ENCODE measurements around the gene RIC3.

The RIC3 gene

GRCh38 chr11:8096575-8096974 lies 72.2 kb downstream of the RIC3 start:
- no peak for TF ChIP-seq RARB (CRISPR knock-in tag; IDR thresholded peaks at IDR 0.05)
- no peak for TF ChIP-seq TCF4 (CRISPR knock-in tag; IDR thresholded peaks at IDR 0.05; ENCODE audit: borderline replicate concordance)
- no peak for TF ChIP-seq PPARA (CRISPR knock-in tag; IDR thresholded peaks at IDR 0.05; ENCODE audit: borderline replicate concordance)
- no peak for TF ChIP-seq ZC3H10 (CRISPR knock-in tag; IDR thresholded peaks at IDR 0.05)
- TF ChIP-seq ISL1 (CRISPR knock-in tag; IDR thresholded peaks at IDR 0.05) = no peak
- no peak for TF ChIP-seq GLIS3 (CRISPR knock-in tag; IDR thresholded peaks at IDR 0.05)
- TF ChIP-seq ZNF565 (CRISPR knock-in tag; conservative IDR thresholded peaks at IDR 0.05; ENCODE audit: low read depth) = no peak
- TF ChIP-seq POU6F1 (CRISPR knock-in tag; IDR thresholded peaks at IDR 0.05; ENCODE audit: borderline replicate concordance, low read depth) = no peak
- no peak for TF ChIP-seq CREB5 (CRISPR knock-in tag; IDR thresholded peaks at IDR 0.05; ENCODE audit: low read depth)
- TF ChIP-seq SNAI2 (CRISPR knock-in tag; IDR thresholded peaks at IDR 0.05) = no peak
- no peak for TF ChIP-seq OSR1 (CRISPR knock-in tag; IDR thresholded peaks at IDR 0.05)
- TF ChIP-seq PATZ1 (CRISPR knock-in tag; IDR thresholded peaks at IDR 0.05; ENCODE audit: borderline replicate concordance) = no peak
- TF ChIP-seq CSDC2 (CRISPR knock-in tag; IDR thresholded peaks at IDR 0.05) = no peak
- no peak for TF ChIP-seq ZFP3 (CRISPR knock-in tag; IDR thresholded peaks at IDR 0.05)
- TF ChIP-seq ARNTL (CRISPR knock-in tag; IDR thresholded peaks at IDR 0.05; ENCODE audit: borderline replicate concordance, low read depth) = no peak
- TF ChIP-seq TOX (CRISPR knock-in tag; IDR thresholded peaks at IDR 0.05; ENCODE audit: borderline replicate concordance) = no peak
- no peak for TF ChIP-seq CSRNP3 (CRISPR knock-in tag; IDR thresholded peaks at IDR 0.05)
- no peak for TF ChIP-seq ZFP30 (CRISPR knock-in tag; IDR thresholded peaks at IDR 0.05)

GRCh38 chr11:8095806-8096522 lies 72.9 kb downstream of the RIC3 start:
- TF ChIP-seq TSHZ2 (CRISPR knock-in tag; IDR thresholded peaks at IDR 0.05) = no peak
- TF ChIP-seq BACH2 (CRISPR knock-in tag; IDR thresholded peaks at IDR 0.05; ENCODE audit: borderline replicate concordance) = no peak
- no peak for TF ChIP-seq TCF4 (CRISPR knock-in tag; IDR thresholded peaks at IDR 0.05; ENCODE audit: borderline replicate concordance)
- TF ChIP-seq CSDC2 (CRISPR knock-in tag; IDR thresholded peaks at IDR 0.05) = no peak
- no peak for TF ChIP-seq ZFP30 (CRISPR knock-in tag; IDR thresholded peaks at IDR 0.05)
- TF ChIP-seq ZNF70 (CRISPR knock-in tag; IDR thresholded peaks at IDR 0.05) = no peak
- TF ChIP-seq ZFP3 (CRISPR knock-in tag; IDR thresholded peaks at IDR 0.05) = no peak
- no peak for TF ChIP-seq GLIS3 (CRISPR knock-in tag; IDR thresholded peaks at IDR 0.05)
- TF ChIP-seq ZNF8 (CRISPR knock-in tag; IDR thresholded peaks at IDR 0.05) = no peak
- TF ChIP-seq PATZ1 (CRISPR knock-in tag; IDR thresholded peaks at IDR 0.05; ENCODE audit: borderline replicate concordance) = no peak
- TF ChIP-seq ZC3H10 (CRISPR knock-in tag; IDR thresholded peaks at IDR 0.05) = no peak
- no peak for TF ChIP-seq CSRNP3 (CRISPR knock-in tag; IDR thresholded peaks at IDR 0.05)
- no peak for TF ChIP-seq ARNTL (CRISPR knock-in tag; IDR thresholded peaks at IDR 0.05; ENCODE audit: borderline replicate concordance, low read depth)
- no peak for ATAC-seq

More at GRCh38 chr11:8096575-8096974, 72.2 kb downstream of the RIC3 start:
- no peak for ATAC-seq
